EH (cell line): ENCODE measurements around the gene POU6F1.
"Not testable (repeated sequence)": the region's sequence is repeated elsewhere in the genome, so short reads cannot be mapped to it uniquely, and the experiment has no call there.

Source experiments
- DNase-seq: peaks from one replicate; pipeline ENCODE4 v3.0.0-alpha.2; 2015; ENCODE audit warnings: low read depth

POU6F1 gene

DNA sequence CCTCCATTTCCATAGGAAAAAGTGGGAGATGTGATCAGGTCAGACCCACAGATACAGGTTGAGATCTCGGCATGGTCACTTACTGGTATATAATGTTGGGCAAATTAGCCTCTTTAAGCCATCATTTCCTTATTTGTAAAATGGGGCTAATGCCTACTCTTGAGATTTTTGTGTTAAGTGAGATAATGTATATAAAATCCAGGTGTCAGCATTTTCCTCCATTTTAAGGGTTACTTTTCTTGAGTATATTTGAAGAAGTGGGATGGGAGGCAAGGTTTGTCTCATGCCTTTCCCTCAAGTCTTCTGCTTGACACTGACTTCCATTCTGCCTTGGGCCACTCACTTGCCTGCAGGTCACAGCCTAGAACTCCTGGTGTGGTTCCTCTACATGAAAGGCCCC, 10.1 kb upstream of the POU6F1 start:
- no peak for DNase-seq

- not testable (repeated sequence) for DNase-seq
Observed at GRCh38 chr12:51227112-51227511, 9.2 kb upstream of the POU6F1 start.

DNA sequence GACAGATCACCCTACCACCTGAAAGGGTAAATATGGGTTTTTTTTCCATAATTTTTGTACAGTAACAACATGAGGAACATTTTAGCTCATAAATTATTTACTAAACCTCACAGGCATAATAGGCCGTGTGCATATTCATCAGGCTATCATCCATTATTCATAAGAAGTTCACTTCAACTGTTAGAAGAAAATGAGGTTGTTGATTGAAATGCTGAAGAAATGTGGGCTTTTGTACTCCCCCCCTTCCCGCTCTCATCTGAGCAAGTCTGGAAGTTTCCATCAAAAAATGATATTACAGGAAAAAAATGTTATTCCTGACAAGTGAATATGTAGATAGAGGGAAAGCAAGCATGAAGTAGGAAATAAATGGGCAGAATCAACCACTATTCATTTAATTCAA, 7.9 kb upstream of the POU6F1 start:
- no peak for DNase-seq

DNA sequence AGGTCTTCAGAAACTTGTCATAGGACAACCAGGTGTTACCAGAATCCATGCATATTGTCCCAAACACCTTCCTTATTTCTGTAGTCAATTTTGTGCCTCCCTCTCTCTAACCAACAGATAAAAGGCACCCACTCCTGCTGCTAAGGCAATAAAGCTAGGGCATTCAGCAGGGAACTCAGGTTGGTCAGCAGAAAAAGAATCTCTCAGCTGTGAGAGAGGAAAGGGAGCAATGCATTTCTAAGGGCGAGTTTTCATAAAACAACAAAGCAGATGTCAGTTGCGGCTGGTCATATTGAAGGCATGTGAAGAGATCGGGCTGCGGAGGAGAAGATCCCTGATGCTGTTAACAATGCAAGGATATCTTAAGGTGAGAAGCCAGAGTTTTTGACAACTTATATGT, 7.4 kb upstream of the POU6F1 start:
- no peak for DNase-seq

DNA sequence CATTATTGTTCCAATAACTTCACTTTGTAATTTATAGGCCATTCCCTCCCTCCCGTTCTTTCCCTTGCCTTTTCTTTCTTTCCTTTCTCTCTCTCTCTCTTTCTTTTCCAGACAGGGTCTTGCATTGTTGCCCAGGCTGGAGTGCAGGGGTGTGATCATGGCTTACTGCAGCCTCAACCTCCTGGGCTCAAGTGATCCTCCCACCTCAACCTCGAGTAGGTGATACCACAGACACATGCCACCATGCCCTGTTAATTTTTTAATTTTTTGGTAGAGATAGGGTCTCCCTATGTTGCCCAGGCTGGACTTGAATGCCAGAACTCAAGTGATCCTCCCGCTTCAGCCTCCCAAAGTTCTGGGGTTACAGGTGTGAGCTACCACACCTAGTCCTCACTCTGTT, 6.8 kb upstream of the POU6F1 start:
- DNase-seq = no peak

DNA sequence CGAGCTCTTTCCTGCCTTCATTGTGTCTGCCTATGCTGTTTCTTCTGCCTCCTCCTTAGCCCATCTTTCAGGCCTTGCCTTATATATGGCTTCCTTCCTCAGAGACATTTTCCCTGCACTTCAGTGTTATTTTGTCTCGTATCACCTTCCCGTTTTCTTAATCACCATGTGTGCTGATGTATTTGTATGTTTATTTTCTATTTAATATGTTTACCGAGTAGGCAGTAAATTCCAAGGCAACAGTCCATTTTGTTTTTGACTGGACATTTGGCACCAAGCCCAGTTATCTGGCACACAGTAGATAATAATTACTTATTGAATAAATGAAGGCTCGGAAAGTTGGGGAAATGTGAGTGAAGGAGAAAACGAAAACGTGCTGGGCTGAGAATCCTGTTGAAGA, 4.6 kb upstream of the POU6F1 start:
- DNase-seq = no peak

DNA sequence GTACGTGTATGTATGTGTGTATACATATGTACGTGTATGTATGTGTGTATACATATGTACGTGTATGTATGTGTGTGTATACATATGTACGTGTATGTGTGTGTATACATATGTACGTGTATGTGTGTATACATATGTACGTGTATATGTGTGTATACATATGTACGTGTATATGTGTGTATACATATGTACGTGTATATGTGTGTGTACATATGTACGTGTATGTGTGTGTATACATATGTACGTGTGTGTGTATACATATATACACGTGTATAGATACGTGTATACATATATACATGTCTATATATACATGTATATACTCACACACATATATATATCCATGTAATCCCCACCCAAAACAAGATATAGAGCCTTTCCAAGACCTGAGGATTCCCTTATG, 2.0 kb upstream of the POU6F1 start:
- DNase-seq = not testable (repeated sequence)

DNA sequence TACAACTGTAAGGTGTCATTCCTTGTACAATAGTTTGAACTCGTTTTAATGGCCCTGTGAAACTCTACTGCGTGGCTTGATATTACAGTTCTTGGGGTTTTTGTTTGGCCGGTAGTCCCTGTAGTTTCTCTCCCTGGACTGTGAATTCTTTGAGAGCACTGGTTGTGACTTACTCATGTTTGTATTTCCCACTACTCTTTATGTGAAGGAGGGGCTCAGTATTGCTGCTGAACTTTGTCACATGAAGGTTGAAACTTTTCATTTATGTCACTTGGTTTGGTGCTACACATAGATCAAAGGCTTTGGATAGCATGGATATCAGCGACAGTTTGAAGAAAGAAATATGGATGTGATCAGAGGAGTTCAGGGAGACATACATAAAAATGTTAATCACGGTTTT, 1.5 kb upstream of the POU6F1 start:
- no peak for DNase-seq

- DNase-seq = no peak
Observed at GRCh38 chr12:51218607-51219161, 822 bp upstream of the POU6F1 start.

- DNase-seq = peak; percentile 33
Observed at GRCh38 chr12:51217133-51217967, 512 bp downstream of the POU6F1 start.

DNA sequence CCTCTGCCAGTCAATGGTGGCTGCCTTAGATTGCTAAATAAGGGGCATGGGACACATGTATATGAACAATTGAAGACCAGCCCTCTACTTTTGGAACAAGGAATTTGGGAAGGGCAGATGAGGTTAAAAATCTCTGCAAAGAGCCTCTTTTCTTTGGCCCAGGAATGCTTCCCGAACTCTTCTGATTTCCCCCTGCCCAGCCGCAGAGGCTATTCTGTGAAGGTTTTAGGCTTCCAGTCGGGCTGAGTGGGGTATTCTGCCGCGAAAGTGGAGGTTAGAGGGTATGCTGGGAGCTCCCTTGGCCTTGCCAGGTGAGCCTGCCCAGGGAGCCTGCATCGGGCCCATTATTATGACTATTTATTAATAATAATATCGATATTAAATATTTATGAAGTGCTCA, 1.2 kb downstream of the POU6F1 start:
- DNase-seq = peak; percentile 4

- DNase-seq = no peak
Observed at GRCh38 chr12:51214895-51215294, 3.0 kb downstream of the POU6F1 start.

DNA sequence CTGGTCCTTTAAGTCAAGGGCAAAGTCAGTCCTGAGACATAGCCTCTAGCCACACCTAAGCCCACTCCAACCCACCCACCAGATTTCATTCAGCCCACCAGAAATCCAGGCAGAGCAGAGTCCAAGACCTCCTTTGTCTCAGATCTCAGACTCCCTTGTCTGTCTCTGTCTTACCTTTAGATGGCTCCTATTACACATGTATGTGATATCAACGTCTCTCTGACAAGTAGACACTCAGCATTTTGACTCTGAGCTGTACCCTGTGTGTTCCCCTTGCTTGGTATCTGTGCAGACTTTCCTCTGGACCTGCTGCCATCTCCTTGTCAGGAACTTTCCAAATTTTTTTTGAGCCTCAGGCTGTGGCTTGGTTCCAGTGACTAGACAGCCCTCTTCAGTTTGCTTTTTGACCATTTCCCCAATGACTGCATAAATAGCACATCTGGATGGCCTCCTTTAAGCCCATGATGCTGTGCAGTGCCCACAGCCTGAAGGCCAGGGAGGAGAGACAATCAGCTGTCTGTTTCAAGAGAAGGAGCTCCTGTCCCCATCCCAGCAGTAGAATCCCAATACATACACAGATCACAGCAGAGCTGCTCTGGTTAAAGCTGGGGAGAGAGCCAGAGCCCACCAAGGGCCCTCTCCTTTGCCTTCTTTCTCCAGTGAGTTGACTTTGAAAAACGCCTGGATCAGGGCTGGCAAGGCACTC, 7.0 kb downstream of the POU6F1 start:
- no peak for DNase-seq

- no peak for DNase-seq
Observed at GRCh38 chr12:51209259-51209658, 8.6 kb downstream of the POU6F1 start.

- DNase-seq = no peak
Observed at GRCh38 chr12:51208016-51208660, 9.7 kb downstream of the POU6F1 start.

GRCh38 chr12:51205350-51205749, 12.5 kb downstream of the POU6F1 start:
- DNase-seq = no peak

DNA sequence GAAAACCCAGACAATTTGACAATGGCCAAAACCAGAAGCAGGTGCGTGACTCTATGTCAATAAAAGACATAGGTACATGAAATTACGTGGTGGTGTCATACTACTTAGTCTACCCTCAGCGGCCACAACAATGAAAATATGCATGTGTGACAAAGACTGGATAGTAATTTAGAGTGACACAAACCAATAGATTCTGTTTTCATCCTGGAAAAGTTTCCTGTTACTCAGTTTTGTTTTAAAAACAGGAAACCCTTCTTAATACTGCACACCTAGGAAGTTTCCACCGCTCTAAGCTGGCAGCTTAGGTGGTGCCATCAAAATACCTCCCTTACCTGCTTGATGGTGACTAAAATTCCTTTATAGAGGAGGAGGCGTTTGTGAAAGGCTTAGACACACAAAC, 15.1 kb downstream of the POU6F1 start:
- DNase-seq = no peak

GRCh38 chr12:51200806-51201205, 17.1 kb downstream of the POU6F1 start:
- DNase-seq = no peak

GRCh38 chr12:51200156-51200555, 17.7 kb downstream of the POU6F1 start:
- DNase-seq = no peak

GRCh38 chr12:51199366-51199945, 18.4 kb downstream of the POU6F1 start:
- DNase-seq = no peak

GRCh38 chr12:51198568-51199365, 19.1 kb downstream of the POU6F1 start:
- DNase-seq = no peak
